ENCODE data around the gene ACCSL. TPM values are rescaled to one million over a fixed set of nuclear protein-coding genes. Genes with fewer than 3 reads are reported as not detected.

The ACCSL gene
- polyA plus RNA-seq (2012; rRNA removed) = not detected in 2 replicates
- not detected in 2 replicates for polyA plus RNA-seq (2012; cell fraction: cytosol; rRNA removed)
- not detected in 2 replicates for polyA plus RNA-seq (2012; cell fraction: nucleus; rRNA removed)

GRCh38 chr11:44047931-44048431, at the start of gene ACCSL:
Gene ACCSL, plus strand, starts transcription at chr11:44047981. Its CDS starts 56 bp downstream, at chr11:44048037.
- no peaks in the 10 kb centered on the region for H3K9me2 ChIP-seq
- DNase-seq = no peak
- no peaks in the 10 kb centered on the region for H3K79me2 ChIP-seq (ENCODE audit: insufficient read depth)
- H3K4me1 ChIP-seq (ENCODE audit: control insufficient read depth in 1 of 2, insufficient read depth in 2 of 2, low read depth in 1 of 2, low read length in 1 of 2) = no peaks in the 10 kb centered on the region
- H3K4me2 ChIP-seq = no peak within 1 kb of the TSS
- no peaks in the 10 kb centered on the region for H3K36me3 ChIP-seq (replicated peaks in 1 of 2; ENCODE audit: control insufficient read depth in 1 of 2, insufficient read depth in 2 of 2, low read length in 1 of 2)
- H3K27me3 ChIP-seq (ENCODE audit: insufficient read depth) = no peaks in the 10 kb centered on the region; the same call in 1 of the 2 replicates
- TF ChIP-seq CTCF (IDR thresholded peaks at IDR 0.05) (no peak), NFIC (IDR thresholded peaks at IDR 0.05; ENCODE audit: borderline replicate concordance) (no peak), EZH2phosphoT487 (IDR thresholded peaks at IDR 0.05; ENCODE audit: borderline replicate concordance, low read depth) (no peak), EP300 (IDR thresholded peaks at IDR 0.05; ENCODE audit: borderline replicate concordance in 1 of 2, low read depth in 1 of 2, low read length in 1 of 2) (no peak), MXI1 (IDR thresholded peaks at IDR 0.05; ENCODE audit: low read depth, low read length) (no peak), GABPA (IDR thresholded peaks at IDR 0.05; ENCODE audit: low read depth) (no peak), SIN3A (IDR thresholded peaks at IDR 0.05; ENCODE audit: borderline replicate concordance, low read depth, low read length) (no peak), IRF3 (IDR thresholded peaks at IDR 0.05; ENCODE audit: low read depth, low read length) (no peak), YY1 (IDR thresholded peaks at IDR 0.05; ENCODE audit: low read depth) (no peak), PBX3 (IDR thresholded peaks at IDR 0.05) (no peak), ELF1 (IDR thresholded peaks at IDR 0.05) (no peak), FOXM1 (IDR thresholded peaks at IDR 0.05; ENCODE audit: low read depth) (no peak), TCF12 (IDR thresholded peaks at IDR 0.05) (no peak)
- no peaks in the 10 kb centered on the region for H3F3A ChIP-seq (replicated peaks; ENCODE audit: insufficient read depth)
- no peak within 1 kb of the TSS for H3K4me3 ChIP-seq (ENCODE audit: low read depth in 2 of 2, low read length in 1 of 2)
- no peak within 1 kb of the TSS for H3K9ac ChIP-seq
- 70% methylated on average over 12 of the region's 12 CpGs for WGBS (ENCODE audit: low lambda C conversion rate)
- ChIA-PET CTCF (interaction anchor here (0.7 to 1.7 kb wide), 3 partner anchors 11 to 158 kb away, joined by 3 to 6 read pairs (median 5); partner anchors contain the start of gene EXT2), POLR2A (no interaction called here)
- no peak within 1 kb of the TSS for H3K27ac ChIP-seq (ENCODE audit: low read depth in 2 of 2, low read length in 1 of 2)
- H2AFZ ChIP-seq (ENCODE audit: low read depth) = no peak within 1 kb of the TSS
- H3K9me3 ChIP-seq = no peaks in the 10 kb centered on the region
- H4K20me1 ChIP-seq (ENCODE audit: insufficient read depth) = no peaks in the 10 kb centered on the region

- Histone ChIP-seq H3K27ac (ENCODE audit: low read depth in 2 of 2, low read length in 1 of 2) (no peak overlapping the region), H3K4me3 (ENCODE audit: low read depth in 2 of 2, low read length in 1 of 2) (no peak overlapping the region), H4K20me1 (ENCODE audit: insufficient read depth) (no peaks in the 10 kb centered on the region), H3F3A (replicated peaks; ENCODE audit: insufficient read depth) (no peaks in the 10 kb centered on the region), H3K4me2 (no peak overlapping the region), H3K4me1 (ENCODE audit: control insufficient read depth in 1 of 2, insufficient read depth in 2 of 2, low read depth in 1 of 2, low read length in 1 of 2) (peaks cover 0 to 16% of the 10 kb centered on the region in 2 experiments; a peak in 1 of 4 replicates), H3K27me3 (ENCODE audit: insufficient read depth) (no peaks in the 10 kb centered on the region), H2AFZ (ENCODE audit: low read depth) (no peak overlapping the region), H3K36me3 (replicated peaks in 1 of 2; ENCODE audit: control insufficient read depth in 1 of 2, insufficient read depth in 2 of 2, low read length in 1 of 2) (no peaks in the 10 kb centered on the region), H3K79me2 (ENCODE audit: insufficient read depth) (no peaks in the 10 kb centered on the region), H3K9ac (no peak overlapping the region), H3K9me2 (no peaks in the 10 kb centered on the region), H3K9me3 (no peaks in the 10 kb centered on the region)
- ChIA-PET POLR2A (no interaction called here), CTCF (interaction anchor here (0.6 to 1.3 kb wide), 2 partner anchors 35 to 39 kb away, joined by 3 to 4 read pairs; no protein-coding TSS in a partner anchor)
- WGBS (ENCODE audit: low lambda C conversion rate) = 57% methylated on average over 1 of the region's 1 CpG
- DNase-seq = no peak
- TF ChIP-seq EP300 (IDR thresholded peaks at IDR 0.05; ENCODE audit: borderline replicate concordance in 1 of 2, low read depth in 1 of 2, low read length in 1 of 2) = no peak
Observed at GRCh38 chr11:43998308-43998707, 49.5 kb upstream of the ACCSL start.
